T-cell (primary cell): Measurements from ENCODE around the gene RASA4. TPM values are rescaled to one million over a fixed set of nuclear protein-coding genes. Genes with fewer than 3 reads are reported as not detected.
A peak's percentile ranks its signal among the peaks of the same experiment; 100 is the strongest.
"Not testable (repeated sequence)": the region's sequence is repeated elsewhere in the genome, so short reads cannot be mapped to it uniquely, and the experiment has no call there.

ENCODE experiments used
- ATAC-seq, 4 experiments: fragments of 200-7000 bp in 3 of 4; fragments of 150-1000 bp in 1 of 4; cut with Tn5 transposase; replicated peaks in 1 of 4; 1 replicate in 3 of 4; 2 replicates in 1 of 4; pipeline ENCODE4 v1.10.0; 2021; ENCODE audit warnings: moderate library complexity in 3 of 4, mild to moderate bottlenecking in 2 of 4, moderate number of reproducible peaks in 1 of 4
- CTCF ChIA-PET, 2 donors: fragments of 300-600 bp; sonication (Branson Sonifier 250); formaldehyde crosslinking; loops; one replicate each; lab custom pipeline; 2022; ENCODE audit warnings: antibody characterized with exemption in 2 of 2; lab: Charles Lee
- POLR2A ChIA-PET, 2 donors: fragments of 300-600 bp; sonication (Branson Sonifier 250); formaldehyde crosslinking; loops; one replicate each; lab custom pipeline; 2022; ENCODE audit warnings: antibody characterized with exemption in 2 of 2; lab: Charles Lee
- DNase-seq, 35 experiments: peaks; one replicate each; pipeline versions ENCODE4 v3.0.0 to v3.0.0-alpha.2; 2013 to 2023
- H3K27ac ChIP-seq: one replicate; pipeline ENCODE4 v1.5.1; 2013; ENCODE audit warnings: low read length
- H3K27me3 ChIP-seq, 2 experiments: replicated peaks in 1 of 2; 1 replicate in 1 of 2; 2 replicates in 1 of 2; pipeline versions ENCODE4 v1.6.1 to v1.7.0; 2013; ENCODE audit warnings: low read length in 1 of 2, mixed read lengths in 1 of 2; ENCODE audit not compliant: control insufficient read depth in 2 of 2, insufficient read depth in 2 of 2; ENCODE audit errors: extremely low read depth in 1 of 2
- H3K36me3 ChIP-seq, 2 donors: 1 replicate in 1 of 2; 2 replicates in 1 of 2; pipeline versions ENCODE4 v1.6.1 to v1.7.0; 2013; ENCODE audit warnings: low read length in 1 of 2; ENCODE audit not compliant: control insufficient read depth in 2 of 2, insufficient read depth in 1 of 2; ENCODE audit errors: extremely low read depth in 1 of 2
- H3K4me1 ChIP-seq, 2 experiments: 1 replicate in 1 of 2; 2 replicates in 1 of 2; pipeline versions ENCODE4 v1.6.1 to v1.7.0; 2013; ENCODE audit warnings: low read length in 2 of 2, mixed read lengths in 1 of 2; ENCODE audit not compliant: insufficient read depth in 2 of 2, control insufficient read depth in 1 of 2; ENCODE audit errors: extremely low read depth in 1 of 2
- H3K4me3 ChIP-seq, 2 donors: 1 replicate in 1 of 2; 2 replicates in 1 of 2; pipeline versions ENCODE4 v1.5.1 to v1.7.0; 2013; ENCODE audit warnings: mild to moderate bottlenecking in 2 of 2, low read length in 1 of 2, moderate library complexity in 1 of 2; ENCODE audit not compliant: control insufficient read depth in 1 of 2; ENCODE audit errors: extremely low read depth in 1 of 2
- H3K9me3 ChIP-seq: 2 replicates; pipeline ENCODE4 v1.7.0; 2013
- H3K27ac Mint-ChIP-seq, 2 donors: one replicate each; pipeline ENCODE4 v1.8.0; 2020 to 2021; ENCODE audit warnings: mild to moderate bottlenecking in 2 of 2, mixed read lengths in 2 of 2
- H3K27me3 Mint-ChIP-seq, 2 donors: one replicate each; pipeline ENCODE4 v1.8.0; 2021 to 2022; ENCODE audit warnings: mixed read lengths in 2 of 2
- H3K36me3 Mint-ChIP-seq: one replicate; pipeline ENCODE4 v1.8.0; 2021; ENCODE audit warnings: mixed read lengths
- H3K4me1 Mint-ChIP-seq, 3 donors: one replicate each; pipeline ENCODE4 v1.8.0; 2020 to 2022; ENCODE audit warnings: mixed read lengths in 3 of 3, mild to moderate bottlenecking in 1 of 3
- H3K4me3 Mint-ChIP-seq, 3 donors: one replicate each; pipeline ENCODE4 v1.8.0; 2020 to 2022; ENCODE audit warnings: mild to moderate bottlenecking in 3 of 3, mixed read lengths in 3 of 3, moderate library complexity in 3 of 3
- H3K9me3 Mint-ChIP-seq, 3 donors: one replicate each; pipeline ENCODE4 v1.8.0; 2020 to 2022; ENCODE audit warnings: mixed read lengths in 3 of 3
- WGBS: methylation state at CpG from one replicate; pipeline ENCODE4 v1.1.5; 2013; ENCODE audit warnings: missing lambda C conversion rate; ENCODE audit not compliant: insufficient coverage; 5-methylcytosine and 5-hydroxymethylcytosine counted together
- total RNA-seq, 35 experiments: library from RNA in 6 of 35; stranded (reverse) in 6 of 35; fragments of 120-200 nt in 1 of 35; gene quantifications; one replicate each; pipeline versions ENCODE4 v1.2.1 to v1.2.4 and lab custom pipeline; 2013 to 2026

Gene RASA4
- total RNA-seq, 5 donors from 2014 or later (not counting 1 experiment from before 2014, with no cell fraction given) = 63.3 to 89.0 (median 71.6) TPM

DNA sequence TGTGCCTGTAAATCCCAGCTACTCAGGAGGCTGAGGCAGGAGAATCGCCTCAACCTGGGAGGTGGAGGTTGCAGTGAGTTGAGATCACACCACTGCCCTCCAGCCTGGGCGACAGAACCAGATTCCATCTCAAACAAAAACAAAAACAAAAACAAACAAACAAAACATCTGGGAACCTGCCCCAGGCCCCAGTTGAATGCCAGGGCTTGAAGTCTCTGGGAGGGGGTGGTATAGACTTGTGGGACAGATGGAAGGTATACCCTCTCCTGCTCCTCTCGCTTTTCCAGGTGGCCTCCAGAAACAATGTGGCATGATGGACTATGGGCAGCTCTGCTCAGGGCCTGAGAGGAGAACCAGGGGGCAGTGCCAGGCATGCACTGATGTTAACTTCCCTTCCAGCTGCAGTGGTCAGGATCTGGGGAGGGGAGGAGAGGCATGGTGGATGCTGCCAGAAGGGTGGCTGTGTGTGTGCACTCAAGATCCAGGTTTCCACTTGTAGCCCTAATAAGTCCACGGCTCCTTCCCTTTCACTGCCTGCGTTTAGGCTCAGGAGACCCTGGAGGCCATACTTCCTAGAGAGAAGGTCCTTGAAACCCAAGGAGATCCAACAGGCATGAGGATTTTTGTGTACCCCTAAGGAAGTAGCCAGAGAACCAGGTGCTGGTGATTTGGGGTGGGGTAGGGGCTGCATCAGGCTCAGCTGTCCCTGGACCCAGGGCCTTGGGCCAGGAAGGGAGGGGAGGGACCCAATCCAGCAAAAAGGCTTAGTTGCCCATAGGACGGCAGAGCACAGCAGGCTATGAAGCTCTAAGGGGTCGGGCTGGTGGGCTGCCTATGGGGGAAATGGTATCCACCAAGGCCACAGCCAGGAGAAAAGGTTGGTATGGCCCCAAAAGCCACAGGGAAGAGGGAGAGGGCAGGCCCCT, 39.0 kb downstream of the RASA4 start:
- H3K36me3 ChIP-seq, H3K4me3 ChIP-seq, H3K4me1 Mint-ChIP-seq, H3K9me3 ChIP-seq, H3K27me3 Mint-ChIP-seq, H3K27ac Mint-ChIP-seq, H3K9me3 Mint-ChIP-seq, H3K27me3 ChIP-seq, H3K4me1 ChIP-seq, H3K27ac ChIP-seq, H3K4me3 Mint-ChIP-seq, CTCF ChIA-PET, H3K36me3 Mint-ChIP-seq, ATAC-seq, POLR2A ChIA-PET: not testable (repeated sequence)
- 100% methylated on average over 1 of the region's 7 CpGs for WGBS
- peak in 2 of 35 experiments; percentile 2 to 5 for DNase-seq

DNA sequence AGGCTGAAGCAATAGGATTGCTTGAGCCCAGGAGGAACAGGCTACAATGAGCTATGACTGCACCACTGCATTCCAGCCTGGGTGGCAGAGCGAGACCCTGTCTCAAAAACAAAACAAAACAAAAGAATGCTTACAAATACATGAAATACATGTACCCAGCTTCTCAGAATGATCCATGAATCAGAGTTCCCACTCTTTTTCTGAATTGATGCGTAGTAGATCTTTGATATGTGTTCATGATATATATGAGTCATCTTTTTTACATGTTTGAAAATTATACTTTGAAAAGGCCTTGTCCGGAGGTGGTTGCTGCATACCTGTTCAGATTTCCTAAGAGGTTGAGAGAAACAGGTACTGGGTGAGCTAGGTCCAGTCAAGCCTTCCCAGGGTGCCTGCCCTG, 40.2 kb downstream of the RASA4 start:
- CTCF ChIA-PET, H3K4me3 ChIP-seq, H3K4me1 ChIP-seq, H3K27me3 ChIP-seq, H3K4me1 Mint-ChIP-seq, ATAC-seq, H3K36me3 ChIP-seq, DNase-seq, POLR2A ChIA-PET, H3K9me3 ChIP-seq, H3K9me3 Mint-ChIP-seq, H3K36me3 Mint-ChIP-seq, H3K4me3 Mint-ChIP-seq, H3K27me3 Mint-ChIP-seq, H3K27ac Mint-ChIP-seq, H3K27ac ChIP-seq: not testable (repeated sequence)
- WGBS = no CpG with 5 or more reads among the region's 3 CpGs

DNA sequence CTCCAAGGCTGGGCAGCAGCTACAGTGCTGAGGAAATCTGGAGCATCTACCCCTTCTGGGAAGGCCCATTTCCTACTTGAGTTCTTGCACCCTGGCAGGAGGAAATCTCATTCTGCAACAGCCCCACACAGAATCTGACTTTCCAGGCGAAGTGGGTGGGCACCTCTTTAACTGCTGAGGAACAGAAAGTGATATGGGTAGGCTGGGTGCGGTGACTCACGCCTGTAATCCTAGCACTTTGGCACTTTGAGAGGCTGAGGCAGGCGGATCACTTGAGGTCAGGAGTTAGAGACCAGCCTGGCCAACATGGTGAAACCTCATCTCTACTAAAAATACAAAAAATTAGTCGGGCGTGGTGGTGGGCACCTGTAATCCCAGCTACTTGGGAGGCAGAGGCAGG, 41.9 kb downstream of the RASA4 start:
- H3K4me3 ChIP-seq, H3K27me3 Mint-ChIP-seq, H3K36me3 Mint-ChIP-seq, H3K27me3 ChIP-seq, H3K4me3 Mint-ChIP-seq, DNase-seq, H3K4me1 Mint-ChIP-seq, H3K4me1 ChIP-seq, H3K9me3 Mint-ChIP-seq, ATAC-seq, POLR2A ChIA-PET, H3K36me3 ChIP-seq, H3K27ac Mint-ChIP-seq, H3K27ac ChIP-seq, CTCF ChIA-PET, H3K9me3 ChIP-seq: not testable (repeated sequence)
- no CpG with 5 or more reads among the region's 6 CpGs for WGBS

DNA sequence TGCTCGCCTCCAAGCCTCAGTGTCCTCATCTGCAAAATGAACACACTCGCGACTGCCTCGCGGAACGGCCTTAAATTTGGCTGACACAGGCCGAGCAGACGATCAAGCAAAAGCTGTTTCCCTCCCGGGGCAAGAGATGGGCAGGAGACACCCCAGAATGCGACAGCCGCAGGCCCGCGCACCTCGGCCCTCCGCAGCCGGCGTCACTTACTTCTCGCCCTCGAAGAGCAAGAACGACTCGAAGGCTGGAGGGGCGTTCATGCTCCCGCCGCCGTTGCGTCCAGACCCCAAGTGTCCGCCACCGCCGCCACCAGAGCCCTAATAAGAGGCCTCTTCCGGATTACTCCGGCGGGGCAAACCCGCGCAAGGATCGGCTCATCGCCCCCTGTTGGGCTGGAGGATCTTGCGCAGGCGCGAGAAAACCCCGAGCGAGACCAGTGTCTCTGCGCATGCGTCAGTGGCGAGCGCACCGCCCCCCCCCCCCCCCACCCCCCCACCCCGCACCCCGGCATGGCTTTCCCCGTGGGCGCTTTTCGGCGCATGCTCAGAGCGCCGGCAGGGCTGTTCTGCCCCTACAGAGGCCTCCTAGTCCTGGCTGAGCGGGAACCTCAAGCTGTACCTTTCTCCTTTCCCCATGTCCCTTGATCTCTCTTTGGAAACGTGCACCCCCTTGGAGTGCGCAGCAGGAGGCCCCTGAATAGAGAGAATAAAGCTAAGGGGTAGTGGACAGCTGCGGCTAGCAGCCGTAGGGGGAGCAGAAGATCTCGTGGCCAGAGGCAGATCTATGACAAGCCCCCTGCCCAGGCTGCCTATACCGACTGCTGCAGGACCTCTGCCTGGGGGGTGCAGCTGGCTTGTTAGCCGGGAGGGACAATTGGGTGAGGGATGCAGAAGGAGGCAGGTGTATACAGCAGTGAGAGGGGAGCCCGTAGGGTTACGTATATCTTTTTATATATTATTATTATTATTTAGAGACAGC, 44.0 kb downstream of the RASA4 start, which contains the start of gene POLR2J3:
TSS of gene POLR2J3 (minus strand) at position 323 of the 979 bp plus-strand sequence. CDS start at position 261, 62 bp downstream.
- Mint-ChIP-seq H3K27ac (peak within 1 kb of the TSS; percentile 74 to 85), H3K4me3 (peak within 1 kb of the TSS; percentile 88 to 93 (median 91))
- H3K9me3 ChIP-seq, H3K36me3 Mint-ChIP-seq, CTCF ChIA-PET, H3K27me3 ChIP-seq, H3K36me3 ChIP-seq, H3K27me3 Mint-ChIP-seq, H3K9me3 Mint-ChIP-seq, H3K4me1 ChIP-seq, POLR2A ChIA-PET, H3K4me1 Mint-ChIP-seq: not testable (repeated sequence)
- Histone ChIP-seq H3K27ac (peak within 1 kb of the TSS; percentile 68), H3K4me3 (peak within 1 kb of the TSS; percentile 53 to 62)
- 0% methylated on average over 21 of the region's 64 CpGs for WGBS
- DNase-seq (peak; percentile 86 to 100 (median 99)), ATAC-seq (peak; percentile 91 to 95 (median 94))

GRCh38 chr7:102568620-102569019, 47.9 kb downstream of the RASA4 start:
- H3K36me3 ChIP-seq, H3K36me3 Mint-ChIP-seq, H3K4me1 Mint-ChIP-seq, H3K27me3 Mint-ChIP-seq, ATAC-seq, H3K9me3 Mint-ChIP-seq, H3K4me3 Mint-ChIP-seq, H3K27ac Mint-ChIP-seq, POLR2A ChIA-PET, DNase-seq, H3K27ac ChIP-seq, H3K27me3 ChIP-seq, H3K4me1 ChIP-seq, CTCF ChIA-PET, H3K9me3 ChIP-seq, H3K4me3 ChIP-seq: not testable (repeated sequence)
- WGBS = no CpG with 5 or more reads among the region's 11 CpGs

GRCh38 chr7:102550808-102551422, 65.6 kb downstream of the RASA4 start, which contains the start of gene SPDYE2:
Gene SPDYE2, plus strand, starts transcription at chr7:102551226. Its CDS starts 2,030 bp downstream, at chr7:102553256.
- POLR2A ChIA-PET, H3K9me3 ChIP-seq, H3K36me3 ChIP-seq, CTCF ChIA-PET, H3K9me3 Mint-ChIP-seq, H3K4me3 Mint-ChIP-seq, H3K27ac Mint-ChIP-seq, H3K36me3 Mint-ChIP-seq, H3K27me3 Mint-ChIP-seq, H3K4me1 Mint-ChIP-seq, H3K27ac ChIP-seq, H3K27me3 ChIP-seq, DNase-seq, H3K4me1 ChIP-seq, H3K4me3 ChIP-seq: not testable (repeated sequence)
- ATAC-seq = peak in 1 of 4 experiments; percentile 22
- WGBS = no CpG with 5 or more reads among the region's 6 CpGs
